Prostate gland (tissue), 2 donors: ENCODE data around the gene PRMT5. TPM values are rescaled to one million over a fixed set of nuclear protein-coding genes. Genes with fewer than 3 reads are reported as not detected.
"Not testable (repeated sequence)": the region's sequence is repeated elsewhere in the genome, so short reads cannot be mapped to it uniquely, and the experiment has no call there.

ENCODE experiments used
- DNase-seq: peaks from one replicate; pipeline ENCODE4 v3.0.0-alpha.2; 2019; ENCODE audit warnings: low spot score
- H3K27ac ChIP-seq, 2 donors: fragments of 200-600 bp; sonication (generic); 2 replicates each; pipeline ENCODE4 v1.5.1; 2017 to 2019
- H3K27me3 ChIP-seq: fragments of 200-600 bp; sonication (generic); replicated peaks from 2 replicates; pipeline ENCODE4 v1.5.1; 2019; ENCODE audit not compliant: insufficient read depth
- H3K36me3 ChIP-seq, 2 donors: fragments of 200-600 bp; sonication (generic); 1 replicate in 1 of 2; 2 replicates in 1 of 2; pipeline versions ENCODE4 v1.5.1 to v1.8.1; 2017 to 2019
- H3K4me1 ChIP-seq: fragments of 200-600 bp; sonication (generic); replicated peaks from 2 replicates; pipeline ENCODE4 v1.5.1; 2019
- H3K4me3 ChIP-seq, 2 donors: fragments of 200-600 bp; sonication (generic); 2 replicates each; pipeline ENCODE4 v1.5.1; 2017 to 2019
- H3K9me3 ChIP-seq: fragments of 200-600 bp; sonication (generic); 2 replicates; pipeline ENCODE4 v1.5.1; 2017
- POLR2A ChIP-seq: fragments of 450-650 bp; IDR thresholded peaks from one replicate; pipeline ENCODE4 v1.6.1; 2016; ENCODE audit warnings: antibody characterized with exemption, mild to moderate bottlenecking
- POLR2AphosphoS5 ChIP-seq: sonication (generic); formaldehyde crosslinking; IDR thresholded peaks from one replicate; pipeline ENCODE4 v1.6.1; 2017; ENCODE audit warnings: antibody characterized with exemption
- WGBS: methylation state at CpG from one replicate; pipeline ENCODE4 v1.1.5; 2018; 5-methylcytosine and 5-hydroxymethylcytosine counted together
- intact Hi-C: fragments of 100-400 bp; cut with DNase I; formaldehyde crosslinking; loops from one replicate; pipeline ENCODE4 v1.14.2; 2022
- total RNA-seq, 2 donors: library from RNA; depleted of rRNA; stranded (reverse); fragments of >200 nt; gene quantifications; one replicate each; pipeline ENCODE4 v1.1.0, GENCODE V29; 2016
- TF ChIP-seq, protein P1 (sequence below), 4 experiments: fragments of 200-600 bp in 2 of 4; fragments of 450-650 bp in 2 of 4; sonication (generic) in 2 of 4; IDR thresholded peaks; 1 replicate in 3 of 4; 2 replicates in 1 of 4; pipeline ENCODE4 v1.5.1; 2016 to 2019; ENCODE audit warnings: antibody characterized with exemption in 4 of 4, mild to moderate bottlenecking in 2 of 4, moderate library complexity in 2 of 4

PRMT5 gene
- total RNA-seq, 2 donors from 2014 or later: 65.0 to 71.0 TPM

DNA sequence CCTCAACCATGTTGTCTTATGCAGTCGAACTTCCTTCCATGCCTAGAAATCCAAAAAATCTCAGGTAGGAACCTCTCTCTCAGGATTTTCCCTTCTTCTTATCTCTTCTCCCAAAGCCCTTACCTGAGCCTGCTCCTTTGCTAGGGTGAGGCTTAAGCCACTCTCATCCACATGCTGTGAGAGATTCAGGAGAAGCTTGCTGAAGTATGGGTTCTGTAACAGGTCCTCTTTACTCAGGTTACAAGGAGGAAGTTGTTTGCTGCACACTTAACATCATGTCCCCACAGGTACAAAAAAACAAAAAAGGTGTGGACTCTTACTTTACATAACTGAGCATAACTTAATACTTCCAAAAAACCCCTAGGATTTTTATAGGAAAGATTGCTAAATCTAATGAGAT, 23.2 kb upstream of the PRMT5 start:
- 97% methylated on average over 1 of the region's 1 CpG for WGBS
- no peak for DNase-seq
- Histone ChIP-seq H3K4me1 (no peaks in the 10 kb centered on the region), H3K9me3 (no peaks in the 10 kb centered on the region), H3K27me3 (no peaks in the 10 kb centered on the region), H3K4me3 (no peak overlapping the region), H3K36me3 (no peaks in the 10 kb centered on the region), H3K27ac (no peak overlapping the region)
- no peak for TF ChIP-seq POLR2AphosphoS5
- TF ChIP-seq, protein P1, sequence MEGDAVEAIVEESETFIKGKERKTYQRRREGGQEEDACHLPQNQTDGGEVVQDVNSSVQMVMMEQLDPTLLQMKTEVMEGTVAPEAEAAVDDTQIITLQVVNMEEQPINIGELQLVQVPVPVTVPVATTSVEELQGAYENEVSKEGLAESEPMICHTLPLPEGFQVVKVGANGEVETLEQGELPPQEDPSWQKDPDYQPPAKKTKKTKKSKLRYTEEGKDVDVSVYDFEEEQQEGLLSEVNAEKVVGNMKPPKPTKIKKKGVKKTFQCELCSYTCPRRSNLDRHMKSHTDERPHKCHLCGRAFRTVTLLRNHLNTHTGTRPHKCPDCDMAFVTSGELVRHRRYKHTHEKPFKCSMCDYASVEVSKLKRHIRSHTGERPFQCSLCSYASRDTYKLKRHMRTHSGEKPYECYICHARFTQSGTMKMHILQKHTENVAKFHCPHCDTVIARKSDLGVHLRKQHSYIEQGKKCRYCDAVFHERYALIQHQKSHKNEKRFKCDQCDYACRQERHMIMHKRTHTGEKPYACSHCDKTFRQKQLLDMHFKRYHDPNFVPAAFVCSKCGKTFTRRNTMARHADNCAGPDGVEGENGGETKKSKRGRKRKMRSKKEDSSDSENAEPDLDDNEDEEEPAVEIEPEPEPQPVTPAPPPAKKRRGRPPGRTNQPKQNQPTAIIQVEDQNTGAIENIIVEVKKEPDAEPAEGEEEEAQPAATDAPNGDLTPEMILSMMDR (IDR thresholded peaks at IDR 0.05): no peak
- no peak for TF ChIP-seq POLR2A
- intact Hi-C loops: no loop called here

DNA sequence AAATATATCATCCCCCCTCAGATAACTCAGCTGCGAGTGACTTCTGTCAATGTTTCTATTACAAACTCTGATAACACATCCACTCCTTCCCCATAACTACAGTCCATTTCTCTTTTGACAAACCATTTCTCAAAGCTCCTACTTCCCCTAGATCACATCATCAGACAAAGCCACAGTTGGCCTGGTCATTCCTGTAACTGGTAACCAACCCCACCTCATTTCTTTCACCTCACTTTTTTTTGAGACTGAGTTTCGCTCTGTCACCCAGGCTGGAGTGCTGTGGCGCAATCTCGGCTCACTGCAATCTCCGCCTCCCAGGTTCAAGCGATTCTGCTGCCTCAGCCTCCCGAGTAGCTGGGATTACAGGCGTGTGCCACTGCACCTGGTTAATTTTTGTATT, 22.6 kb upstream of the PRMT5 start:
- H3K36me3 ChIP-seq, DNase-seq, H3K4me3 ChIP-seq, intact Hi-C loops, H3K27me3 ChIP-seq, H3K9me3 ChIP-seq, H3K27ac ChIP-seq, H3K4me1 ChIP-seq: not testable (repeated sequence)
- WGBS: 91% methylated on average over 8 of the region's 8 CpGs

DNA sequence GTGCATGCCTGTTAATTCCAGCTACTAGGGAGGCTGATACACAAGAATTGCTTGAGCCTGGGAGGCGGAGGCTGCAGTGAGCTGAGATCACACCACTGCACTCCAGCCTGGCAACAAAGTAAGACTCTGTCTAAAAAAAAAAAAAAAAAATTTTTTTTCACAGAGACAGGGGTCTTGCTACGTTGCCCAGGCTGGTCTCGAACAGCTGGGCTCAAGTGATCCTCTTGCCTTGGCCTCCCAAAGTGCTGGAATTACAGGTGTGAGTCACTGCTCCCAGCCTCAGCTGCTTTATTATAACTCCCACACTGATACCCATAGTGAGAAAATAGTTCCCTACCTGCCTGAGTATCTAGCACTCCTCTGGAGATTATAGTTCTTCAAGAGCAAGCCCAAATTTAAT, 16.5 kb upstream of the PRMT5 start:
- TF ChIP-seq POLR2A: no peak
- TF ChIP-seq, protein P1 (IDR thresholded peaks at IDR 0.05): no peak
- TF ChIP-seq POLR2AphosphoS5: no peak
- intact Hi-C loops: no loop called here
- no peak overlapping the region for H3K27ac ChIP-seq
- DNase-seq: no peak
- H3K36me3 ChIP-seq: no peaks in the 10 kb centered on the region
- no peak overlapping the region for H3K4me3 ChIP-seq
- H3K9me3 ChIP-seq: no peaks in the 10 kb centered on the region
- H3K4me1 ChIP-seq: no peaks in the 10 kb centered on the region
- H3K27me3 ChIP-seq: no peaks in the 10 kb centered on the region
- WGBS: 96% methylated on average over 3 of the region's 3 CpGs

DNA sequence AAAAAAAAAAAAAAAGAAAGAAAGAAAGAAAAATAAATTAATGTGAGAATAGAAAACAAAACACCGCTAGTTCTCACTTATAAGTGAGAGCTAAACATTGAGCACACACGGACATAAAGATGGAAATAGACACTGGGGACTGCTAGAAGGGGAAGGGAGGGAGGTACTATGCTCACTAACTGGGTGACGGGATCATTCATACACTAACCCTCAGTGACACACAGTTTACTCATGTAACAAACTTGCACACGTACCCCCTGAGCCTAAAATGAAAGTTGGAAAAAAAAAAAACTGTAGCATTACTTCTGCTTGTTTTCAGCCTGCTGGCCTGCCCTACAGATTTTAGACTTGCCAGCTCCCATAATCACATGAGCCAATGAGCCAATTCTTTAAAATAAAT, 10.5 kb upstream of the PRMT5 start:
- Histone ChIP-seq H3K4me3 (no peak overlapping the region), H3K27me3 (no peaks in the 10 kb centered on the region), H3K4me1 (no peaks in the 10 kb centered on the region), H3K9me3 (no peaks in the 10 kb centered on the region), H3K27ac (no peak overlapping the region), H3K36me3 (no peaks in the 10 kb centered on the region)
- no peak for DNase-seq
- WGBS: 90% methylated on average over 4 of the region's 4 CpGs
- intact Hi-C loops: no loop called here
- TF ChIP-seq POLR2AphosphoS5 (no peak), POLR2A (no peak)
- TF ChIP-seq, protein P1 (IDR thresholded peaks at IDR 0.05): no peak

DNA sequence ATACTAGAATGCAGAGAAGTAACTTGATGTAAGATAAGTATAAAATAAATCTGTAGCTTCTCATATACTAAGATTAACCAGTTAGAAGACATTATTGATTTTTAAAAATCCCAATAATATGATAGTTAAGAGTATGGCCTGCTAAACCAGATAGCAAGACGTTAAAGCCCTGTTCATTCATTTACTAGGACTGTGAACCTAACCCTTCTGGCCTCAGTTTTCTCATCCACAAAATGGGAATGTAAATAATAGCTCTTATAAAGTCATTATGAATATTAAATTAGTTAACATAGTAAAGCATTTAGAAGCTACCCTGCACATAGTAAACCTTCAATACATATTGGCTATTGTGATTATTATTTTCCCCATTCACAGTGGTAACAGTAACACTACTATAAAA, 6.0 kb upstream of the PRMT5 start:
- 86% methylated on average over 1 of the region's 1 CpG for WGBS
- Histone ChIP-seq H3K4me1 (no peaks in the 10 kb centered on the region), H3K27me3 (no peaks in the 10 kb centered on the region), H3K9me3 (no peaks in the 10 kb centered on the region), H3K27ac (no peak overlapping the region), H3K4me3 (no peak overlapping the region), H3K36me3 (no peaks in the 10 kb centered on the region)
- intact Hi-C loops: no loop called here
- TF ChIP-seq POLR2A (no peak), POLR2AphosphoS5 (no peak)
- TF ChIP-seq, protein P1 (IDR thresholded peaks at IDR 0.05): no peak
- DNase-seq: no peak
